ENCODE data around the gene SRRM4. TPM values are rescaled to one million over a fixed set of nuclear protein-coding genes. Genes with fewer than 3 reads are reported as not detected.

SRRM4 gene
- total RNA-seq, 2 donors from 2014 or later, result not detected

Other genes starting within 250 kb of the SRRM4 start
- gene HSPB8, start 197.4 kb downstream of the SRRM4 start, total RNA-seq, result not detected

Data from activated T-helper 17 cell treated with anti-CD3 and anti-CD28 coated beads, Interleukin-2, amount 50 U/mL, for 72 hours (primary cell).